ENCODE results near the gene BDKRB1.

Gene BDKRB1

GRCh38 chr14:96261772-96262655 is 6.0 kb downstream of the BDKRB1 start:
- no peak for DNase-seq

- no peak for DNase-seq
Measured at GRCh38 chr14:96263347-96264199, 7.6 kb downstream of the BDKRB1 start.

GRCh38 chr14:96264200-96264553 is 8.2 kb downstream of the BDKRB1 start:
- DNase-seq, result no peak

GRCh38 chr14:96264853-96265252 is 8.8 kb downstream of the BDKRB1 start:
- DNase-seq, result no peak

- DNase-seq, result no peak
Measured at GRCh38 chr14:96265383-96266095, 9.5 kb downstream of the BDKRB1 start.

GRCh38 chr14:96267336-96267735 is 11.3 kb downstream of the BDKRB1 start:
- no peak for DNase-seq

GRCh38 chr14:96267916-96268315 is 11.9 kb downstream of the BDKRB1 start:
- DNase-seq, result no peak

GRCh38 chr14:96268431-96269358 is 12.7 kb downstream of the BDKRB1 start:
- no peak for DNase-seq

GRCh38 chr14:96269359-96269710 is 13.3 kb downstream of the BDKRB1 start:
- DNase-seq, result no peak

- no peak for DNase-seq
Measured at GRCh38 chr14:96270565-96271420, 14.8 kb downstream of the BDKRB1 start.

- no peak for DNase-seq
Measured at GRCh38 chr14:96271421-96271762, 15.4 kb downstream of the BDKRB1 start.

- no peak for DNase-seq
Measured at GRCh38 chr14:96272777-96273473, 16.9 kb downstream of the BDKRB1 start.

GRCh38 chr14:96273629-96274028 is 17.6 kb downstream of the BDKRB1 start:
- no peak for DNase-seq

GRCh38 chr14:96274122-96274521 is 18.1 kb downstream of the BDKRB1 start:
- no peak for DNase-seq

- DNase-seq, result no peak
Measured at GRCh38 chr14:96274543-96274942, 18.5 kb downstream of the BDKRB1 start.

GRCh38 chr14:96275177-96276112 is 19.4 kb downstream of the BDKRB1 start:
- peak; percentile 72 for DNase-seq

- DNase-seq, result no peak
Measured at GRCh38 chr14:96277890-96278289, 21.9 kb downstream of the BDKRB1 start.

GRCh38 chr14:96279564-96279963 is 23.6 kb downstream of the BDKRB1 start:
- no peak for DNase-seq

- DNase-seq, result no peak
Measured at GRCh38 chr14:96280104-96280503, 24.1 kb downstream of the BDKRB1 start.

- no peak for DNase-seq
Measured at GRCh38 chr14:96281486-96281885, 25.5 kb downstream of the BDKRB1 start.

Measured in activated T-cell treated with anti-CD3 and anti-CD28 coated beads, Interleukin-2, amount 50 U/mL, for 1 hour (primary cell).